ENCODE results near the gene MAPK8IP2. TPM values are rescaled to one million over a fixed set of nuclear protein-coding genes. Genes with fewer than 3 reads are reported as not detected.

Gene MAPK8IP2
- total and polyA plus RNA-seq, 2 of the 13 experiments (the other 11 are each of a cell fraction or from before 2014, with no cell fraction given): 1.3 to 2.6 TPM

GRCh38 chr22:50622723-50623327 is 22.2 kb downstream of the MAPK8IP2 start (continued):
- TF ChIP-seq ZNF142 (CRISPR knock-in tag; IDR thresholded peaks at IDR 0.05) (no peak), HBP1 (CRISPR knock-in tag; IDR thresholded peaks at IDR 0.05; ENCODE audit: low read depth) (0 out of 2 replicates have a peak, but pooled peaks have one; percentile 40), MZF1 (CRISPR knock-in tag; IDR thresholded peaks at IDR 0.05; ENCODE audit: borderline replicate concordance) (no peak), TAF1 (CRISPR knock-in tag; IDR thresholded peaks at IDR 0.05) (peak; percentile 42), SP140L (CRISPR knock-in tag; IDR thresholded peaks at IDR 0.05; ENCODE audit: borderline replicate concordance) (no peak), HOXA7 (CRISPR knock-in tag; IDR thresholded peaks at IDR 0.05) (no peak), GABPA (IDR thresholded peaks at IDR 0.05; ENCODE audit: low read depth, low read length) (no peak), GABPA (CRISPR knock-in tag; IDR thresholded peaks at IDR 0.05; ENCODE audit: low read depth) (no peak), CENPBD1 (CRISPR knock-in tag; IDR thresholded peaks at IDR 0.05; ENCODE audit: borderline replicate concordance, low read depth) (no peak), ZNF10 (CRISPR knock-in tag; IDR thresholded peaks at IDR 0.05; ENCODE audit: borderline replicate concordance, low read depth) (no peak), ZNF704 (CRISPR knock-in tag; IDR thresholded peaks at IDR 0.05; ENCODE audit: borderline replicate concordance) (no peak), SAFB2 (CRISPR knock-in tag; IDR thresholded peaks at IDR 0.05; ENCODE audit: borderline replicate concordance, low read depth) (no peak), ETV5 (CRISPR knock-in tag; IDR thresholded peaks at IDR 0.05; ENCODE audit: borderline replicate concordance) (0 out of 2 replicates have a peak, but pooled peaks have one; percentile 26), GPBP1L1 (CRISPR knock-in tag; IDR thresholded peaks at IDR 0.05) (no peak), ZNF788 (CRISPR knock-in tag; IDR thresholded peaks at IDR 0.05; ENCODE audit: borderline replicate concordance) (peak; percentile 51; the same call in 1 of the 2 replicates), ZNF33A (CRISPR knock-in tag; IDR thresholded peaks at IDR 0.05; ENCODE audit: borderline replicate concordance) (no peak), IKZF4 (CRISPR knock-in tag; IDR thresholded peaks at IDR 0.05; ENCODE audit: borderline replicate concordance, low read depth, not compliant biosample characterization) (no peak), FLYWCH1 (CRISPR knock-in tag; IDR thresholded peaks at IDR 0.05) (no peak), ZNF878 (CRISPR knock-in tag; IDR thresholded peaks at IDR 0.05) (no peak)
